ENCODE results near the gene SLC12A7. TPM values are rescaled to one million over a fixed set of nuclear protein-coding genes. Genes with fewer than 3 reads are reported as not detected.
A peak's percentile ranks its signal among the peaks of the same experiment; 100 is the strongest.

The SLC12A7 gene
- total RNA-seq, 4 donors from 2014 or later, result 18.8 to 28.7 (median 24.5) TPM

- WGBS, 2 donors (ENCODE audit: low coverage in 1 of 2), result 89 to 90% methylated on average over 9 to 10 of the region's 19 CpGs
Observed at GRCh38 chr5:1113805-1114586, 2.1 kb upstream of the SLC12A7 start.

GRCh38 chr5:1113332-1113690 is 1.4 kb upstream of the SLC12A7 start:
- Histone ChIP-seq H3K36me3 (no peaks in the 10 kb centered on the region), H3K27ac (no peak overlapping the region), H3K9me3 (no peaks in the 10 kb centered on the region), H3K4me1 (peaks cover 0 to 45% (median 18%) of the 10 kb centered on the region in 3 donors), H3K27me3 (no peaks in the 10 kb centered on the region), H3K4me3 (no peak overlapping the region)
- no CpG with 5 or more reads among the region's 5 CpGs for WGBS, 2 donors (ENCODE audit: low coverage in 1 of 2)
- ATAC-seq, result no peak
- TF ChIP-seq POLR2AphosphoS5 (IDR thresholded peaks at IDR 0.05), result no peak
- TF ChIP-seq EP300 (IDR thresholded peaks at IDR 0.05), result no peak
- TF ChIP-seq POLR2A (IDR thresholded peaks at IDR 0.05), result no peak
- TF ChIP-seq, protein P1, sequence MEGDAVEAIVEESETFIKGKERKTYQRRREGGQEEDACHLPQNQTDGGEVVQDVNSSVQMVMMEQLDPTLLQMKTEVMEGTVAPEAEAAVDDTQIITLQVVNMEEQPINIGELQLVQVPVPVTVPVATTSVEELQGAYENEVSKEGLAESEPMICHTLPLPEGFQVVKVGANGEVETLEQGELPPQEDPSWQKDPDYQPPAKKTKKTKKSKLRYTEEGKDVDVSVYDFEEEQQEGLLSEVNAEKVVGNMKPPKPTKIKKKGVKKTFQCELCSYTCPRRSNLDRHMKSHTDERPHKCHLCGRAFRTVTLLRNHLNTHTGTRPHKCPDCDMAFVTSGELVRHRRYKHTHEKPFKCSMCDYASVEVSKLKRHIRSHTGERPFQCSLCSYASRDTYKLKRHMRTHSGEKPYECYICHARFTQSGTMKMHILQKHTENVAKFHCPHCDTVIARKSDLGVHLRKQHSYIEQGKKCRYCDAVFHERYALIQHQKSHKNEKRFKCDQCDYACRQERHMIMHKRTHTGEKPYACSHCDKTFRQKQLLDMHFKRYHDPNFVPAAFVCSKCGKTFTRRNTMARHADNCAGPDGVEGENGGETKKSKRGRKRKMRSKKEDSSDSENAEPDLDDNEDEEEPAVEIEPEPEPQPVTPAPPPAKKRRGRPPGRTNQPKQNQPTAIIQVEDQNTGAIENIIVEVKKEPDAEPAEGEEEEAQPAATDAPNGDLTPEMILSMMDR (IDR thresholded peaks at IDR 0.05), result no peak

More at GRCh38 chr5:1113805-1114586, 2.1 kb upstream of the SLC12A7 start:
- TF ChIP-seq, protein P1 (IDR thresholded peaks at IDR 0.05), result no peak
- TF ChIP-seq EP300 (IDR thresholded peaks at IDR 0.05) (no peak), POLR2A (IDR thresholded peaks at IDR 0.05) (no peak), POLR2AphosphoS5 (IDR thresholded peaks at IDR 0.05) (no peak)
- Histone ChIP-seq H3K4me3 (no peak overlapping the region), H3K27me3 (no peaks in the 10 kb centered on the region), H3K4me1 (peaks cover 0 to 46% (median 23%) of the 10 kb centered on the region in 3 donors), H3K27ac (no peak overlapping the region), H3K9me3 (no peaks in the 10 kb centered on the region), H3K36me3 (no peaks in the 10 kb centered on the region)
- no peak for ATAC-seq

DNA sequence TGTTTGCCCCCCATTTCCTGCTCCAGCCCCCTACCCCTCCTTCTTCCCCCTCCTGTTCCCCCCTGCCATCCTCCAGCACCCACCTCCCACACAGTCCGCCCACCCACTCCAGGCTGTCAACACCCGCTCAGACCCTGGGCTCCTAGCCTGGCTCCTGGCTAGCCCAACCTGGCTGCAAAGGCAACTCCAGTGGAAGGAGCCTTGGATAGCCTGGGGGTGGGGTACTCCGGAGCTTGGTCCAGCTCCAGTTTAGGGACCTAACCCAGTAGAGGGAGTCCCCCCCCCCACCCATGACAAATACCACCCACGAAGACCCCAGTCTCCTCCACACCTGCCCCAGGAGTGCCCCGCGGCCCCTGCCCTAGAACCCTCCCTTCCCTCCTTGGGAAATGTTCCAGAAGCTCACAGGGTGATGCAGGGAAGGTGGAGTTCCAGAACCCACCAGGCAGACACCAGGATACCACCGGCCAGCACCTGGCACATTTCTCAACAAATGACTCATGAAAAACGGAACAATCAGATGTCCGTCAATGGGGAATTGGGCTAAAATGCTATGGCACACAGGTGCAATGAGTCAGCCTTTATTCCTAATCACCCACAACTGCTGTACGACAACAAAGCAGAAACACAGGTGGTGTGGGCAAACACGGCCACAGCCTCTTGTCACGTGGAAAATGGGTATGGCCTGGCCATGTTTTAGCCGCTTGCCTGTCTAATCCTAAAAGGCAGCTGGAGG is 901 bp upstream of the SLC12A7 start:
- 47 to 100% methylated on average over 1 to 3 of the region's 13 CpGs for WGBS, 2 donors (ENCODE audit: low coverage in 1 of 2)
- no peak for ATAC-seq
- Histone ChIP-seq H3K36me3 (no peaks in the 10 kb centered on the region), H3K27ac (no peak overlapping the region), H3K27me3 (no peaks in the 10 kb centered on the region), H3K9me3 (no peaks in the 10 kb centered on the region), H3K4me1 (peaks cover 0 to 44% (median 16%) of the 10 kb centered on the region in 3 donors), H3K4me3 (no peak overlapping the region)
- TF ChIP-seq, protein P1 (IDR thresholded peaks at IDR 0.05), result no peak
- no peak for TF ChIP-seq POLR2AphosphoS5 (IDR thresholded peaks at IDR 0.05)
- TF ChIP-seq POLR2A (IDR thresholded peaks at IDR 0.05), result no peak
- TF ChIP-seq EP300 (IDR thresholded peaks at IDR 0.05), result no peak

DNA sequence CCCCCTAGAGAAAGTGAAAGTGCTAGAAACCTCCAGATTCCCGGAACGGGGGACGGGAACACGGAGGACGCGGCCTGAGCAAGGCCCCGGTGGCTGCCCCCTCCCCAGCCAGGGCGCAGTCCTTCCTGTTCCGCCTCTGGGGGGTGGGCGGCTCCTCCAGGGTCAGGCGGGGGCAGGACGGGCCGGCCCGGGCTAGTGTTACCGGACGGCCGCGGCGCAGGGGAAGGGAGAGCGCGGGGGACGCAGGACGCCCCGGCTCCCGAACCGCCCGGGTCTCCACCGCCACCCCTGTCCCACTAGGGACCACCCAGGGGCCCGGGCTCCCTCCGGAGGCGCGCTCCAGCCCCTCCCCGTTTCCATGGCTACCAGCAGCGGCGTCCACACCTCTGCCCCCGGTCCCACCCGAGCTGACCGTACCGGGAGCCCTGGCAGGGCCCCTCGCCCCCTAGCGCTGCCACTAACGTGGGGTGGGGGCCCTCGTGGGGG is 579 bp downstream of the SLC12A7 start:
- Histone ChIP-seq H3K4me3 (peak overlapping the region; percentile 93 to 99), H3K27ac (peak overlapping the region; percentile 43 to 90 (median 86)), H3K27me3 (no peaks in the 10 kb centered on the region), H3K4me1 (peaks cover 0 to 55% (median 16%) of the 10 kb centered on the region in 3 donors), H3K36me3 (no peaks in the 10 kb centered on the region), H3K9me3 (no peaks in the 10 kb centered on the region)
- WGBS, 2 donors (ENCODE audit: low coverage in 1 of 2), result no CpG with 5 or more reads among the region's 43 CpGs
- TF ChIP-seq, protein P1 (IDR thresholded peaks at IDR 0.05), result no peak
- TF ChIP-seq POLR2A (IDR thresholded peaks at IDR 0.05) (peak; percentile 11 to 27), EP300 (IDR thresholded peaks at IDR 0.05) (no peak)
- ATAC-seq, result peak; percentile 48
